K562 (cell line): Measurements from ENCODE around the gene CHAF1A. TPM values are rescaled to one million over a fixed set of nuclear protein-coding genes. Genes with fewer than 3 reads are reported as not detected.
A peak's percentile ranks its signal among the peaks of the same experiment; 100 is the strongest.

Source experiments
- ATAC-seq: fragments of 200-7000 bp; cut with Tn5 transposase; 3 replicates; pipeline ENCODE4 v1.9.1; 2020; ENCODE audit warnings: moderate library complexity
- BruUV-seq: library from RNA; stranded (reverse); fragments of 400-500 nt; replicated peaks from 2 replicates; lab custom pipeline; 2021; lab: Mats Ljungman, UMichigan
- CTCF ChIA-PET: fragments of 300-600 bp; formaldehyde crosslinking; extraction: SDS; loops from one replicate; lab custom pipeline; 2021; ENCODE audit warnings: low intra/inter-chr PET ratio; lab: Yijun Ruan, JAX
- POLR2A ChIA-PET: fragments of 300-600, 350-650 bp; sonication (Branson Sonifier 250); formaldehyde crosslinking; extraction: SDS; loops from one replicate; lab custom pipeline; 2021; ENCODE audit warnings: antibody characterized with exemption, inconsistent platforms; lab: Yijun Ruan, JAX
- DNase-seq, 4 experiments: peaks; one replicate each; pipeline versions ENCODE4 v3.0.0 to v3.0.0-alpha.2; 2011 to 2018; ENCODE audit warnings: low spot score in 3 of 4, mixed read lengths in 3 of 4; ENCODE audit errors: extremely low read depth in 1 of 4
- FAIRE-seq: peaks from 2 replicates; lab custom pipeline; 2011; peaks lifted over from hg19 to GRCh38; lab: Jason Lieb, UNC
- H2AFZ ChIP-seq: 2 replicates; pipeline ENCODE4 v1.6.0; 2011; ENCODE audit warnings: low read depth, low read length, control low read depth, inconsistent platforms
- H3K27ac ChIP-seq: fragments of 200-600 bp; 3 replicates; pipeline ENCODE4 v1.8.0; 2011; ENCODE audit warnings: low read depth, mild to moderate bottlenecking, control low read depth, inconsistent platforms, low read length, moderate library complexity, mixed read lengths; ENCODE audit errors: extremely low read depth
- H3K27me3 ChIP-seq, 2 experiments: fragments of 300-600 bp in 1 of 2; 2 replicates in 1 of 2; 3 replicates in 1 of 2; pipeline versions ENCODE4 v1.6.0 to v1.8.0; 2011; ENCODE audit warnings: inconsistent platforms in 2 of 2, low read length in 2 of 2, mild to moderate bottlenecking in 1 of 2, mixed read lengths in 1 of 2, moderate library complexity in 1 of 2; ENCODE audit not compliant: control insufficient read depth in 2 of 2, insufficient read depth in 2 of 2
- H3K36me3 ChIP-seq: fragments of 300-600 bp; 3 replicates; pipeline ENCODE4 v1.8.0; 2011; ENCODE audit warnings: mild to moderate bottlenecking, low read length, inconsistent platforms; ENCODE audit not compliant: control insufficient read depth, insufficient read depth
- H3K4me1 ChIP-seq, 2 experiments: fragments of 200-600 bp in 1 of 2; replicated peaks in 1 of 2; 2 replicates in 1 of 2; 3 replicates in 1 of 2; pipeline versions ENCODE4 v1.5.1 to v1.8.0; 2011; ENCODE audit warnings: inconsistent platforms in 2 of 2, low read length in 2 of 2, mild to moderate bottlenecking in 1 of 2, mixed read lengths in 1 of 2, moderate library complexity in 1 of 2; ENCODE audit not compliant: control insufficient read depth in 2 of 2, insufficient read depth in 2 of 2
- H3K4me2 ChIP-seq: 2 replicates; pipeline ENCODE4 v1.6.1; 2011; ENCODE audit warnings: low read length, control low read depth, inconsistent platforms, mixed read lengths; ENCODE audit not compliant: insufficient read depth
- H3K4me3 ChIP-seq: fragments of 200-600 bp; sonication (generic), shearing (Covaris generic); 2 replicates; pipeline ENCODE4 v1.5.1; 2016; ENCODE audit warnings: control low read depth, inconsistent platforms
- H3K79me2 ChIP-seq: fragments of 200-600 bp; 3 replicates; pipeline ENCODE4 v1.8.0; 2011; ENCODE audit warnings: low read length, inconsistent platforms; ENCODE audit not compliant: control insufficient read depth, insufficient read depth
- H3K9ac ChIP-seq, 2 experiments: 2 replicates each; pipeline versions ENCODE4 v1.6.0 to v1.6.1; 2011; ENCODE audit warnings: low read depth in 2 of 2, low read length in 2 of 2, control low read depth in 1 of 2, inconsistent platforms in 1 of 2, mild to moderate bottlenecking in 1 of 2, mixed read lengths in 1 of 2; ENCODE audit not compliant: insufficient read depth in 1 of 2
- H3K9me1 ChIP-seq: one replicate; pipeline ENCODE4 v1.6.0; 2011; ENCODE audit warnings: inconsistent platforms, mild to moderate bottlenecking, low read length, moderate library complexity; ENCODE audit not compliant: control insufficient read depth, insufficient read depth
- H3K9me3 ChIP-seq: replicated peaks from 2 replicates; pipeline ENCODE4 v1.5.1; 2011; ENCODE audit warnings: low read depth, low read length, inconsistent platforms; ENCODE audit not compliant: control insufficient read depth, insufficient read depth
- H4K20me1 ChIP-seq: replicated peaks from 2 replicates; pipeline ENCODE4 v1.6.1; 2011; ENCODE audit warnings: low read length, inconsistent platforms, mixed read lengths; ENCODE audit not compliant: control insufficient read depth, insufficient read depth
- CAMTA2 ChIP-seq: fragments of 250-450 bp; sonication (Bioruptor Pico); conservative IDR thresholded peaks from 2 replicates; pipeline ENCODE4 v1.5.1; 2022
- HDAC3 ChIP-seq: fragments of 450-650 bp; IDR thresholded peaks from 2 replicates; pipeline ENCODE4 v1.6.1; 2018; ENCODE audit warnings: borderline replicate concordance, mild to moderate bottlenecking, moderate library complexity; ENCODE audit not compliant: partially characterized antibody
- NUFIP1 ChIP-seq: fragments of 450-650 bp; IDR thresholded peaks from 2 replicates; pipeline ENCODE4 v1.6.1; 2018; ENCODE audit not compliant: partially characterized antibody
- SREBF2 ChIP-seq: sonication (generic); formaldehyde crosslinking; IDR thresholded peaks from 2 replicates; pipeline ENCODE4 v1.4.0; 2020; ENCODE audit warnings: mild to moderate bottlenecking, missing genetic modification reagents
- SUPT5H ChIP-seq: fragments of 450-650 bp; IDR thresholded peaks from 2 replicates; pipeline ENCODE4 v1.6.1; 2016
- ZFP30 ChIP-seq: fragments of 250-450 bp; sonication (Bioruptor Pico); IDR thresholded peaks from 2 replicates; pipeline ENCODE4 v1.8.0; 2022; ENCODE audit warnings: moderate library complexity, mild to moderate bottlenecking, inconsistent platforms, borderline replicate concordance
- ZNF586 ChIP-seq: fragments of 450-650 bp; formaldehyde crosslinking; conservative IDR thresholded peaks from 2 replicates; pipeline ENCODE4 v1.4.0; 2020; ENCODE audit warnings: mild to moderate bottlenecking, moderate library complexity
- ZNF644 ChIP-seq: fragments of 200-800 bp; sonication (Bioruptor generic); IDR thresholded peaks from 2 replicates; pipeline ENCODE4 v1.6.1; 2016; ENCODE audit warnings: low read depth, missing genetic modification characterization, missing compliant biosample characterization
- WGBS: fragments of 100-300 bp; shearing (Covaris generic); methylation state at CpG from one replicate; pipeline ENCODE4 v1.1.6; 2016; ENCODE audit warnings: low coverage, mixed read lengths; ENCODE audit not compliant: insufficient coverage; ENCODE audit errors: missing lambda C conversion rate; 5-methylcytosine and 5-hydroxymethylcytosine counted together
- in situ Hi-C: fragments of 300-500 bp; cut with MboI; formaldehyde crosslinking; loops from 4 replicates; pipeline ENCODE4 v1.15.0; 2018; ENCODE audit warnings: inconsistent platforms, mixed read lengths
- intact Hi-C: fragments of 100-400 bp; cut with micrococcal nuclease; formaldehyde crosslinking; loops from 2 replicates; pipeline ENCODE4 v1.14.2; 2022
- polyA plus RNA-seq, 8 experiments: library from polyadenylated mRNA; depleted of rRNA in 4 of 8; stranded (reverse) in 5 of 8; unstranded in 3 of 8; fragments of >200 nt; fragmentation: Nextera tagmentation in 2 of 8; fragmentation: Illumina TruSeq in 1 of 8; extraction: Ambion mirVana in 2 of 8; extraction: Trizol in 1 of 8; gene quantifications; 2 replicates each; pipeline versions ENCODE4 v1.2.1 to v1.2.3, GENCODE V29; 2011 to 2014; ENCODE audit warnings: inconsistent platforms in 1 of 8, missing spikeins in 1 of 8
- total RNA-seq, 7 experiments: library from RNA; depleted of rRNA in 6 of 7; stranded (reverse); fragments of >200 nt in 6 of 7; fragmentation: Illumina TruSeq in 2 of 7; extraction: Trizol in 2 of 7; gene quantifications; 2 replicates each; pipeline versions ENCODE4 v1.2.1 to v1.2.3, GENCODE V29; 2011 to 2021; ENCODE audit warnings: low replicate concordance in 1 of 7
- TF ChIP-seq, protein P1 (sequence below), 3 experiments: fragments of 200-800 bp in 1 of 3; sonication (Bioruptor generic) in 1 of 3; sonication (generic) in 1 of 3; formaldehyde crosslinking in 1 of 3; IDR thresholded peaks; 2 replicates each; pipeline versions ENCODE4 v1.6.1 to v1.8.0; 2016 to 2022; ENCODE audit warnings: mild to moderate bottlenecking in 2 of 3, missing compliant biosample characterization in 2 of 3, missing genetic modification characterization in 2 of 3, missing genetic modification reagents in 1 of 3
- TF ChIP-seq, protein P2 (sequence below): fragments of 200-800 bp; sonication (Bioruptor generic); IDR thresholded peaks from 2 replicates; pipeline ENCODE4 v1.6.1; 2017; ENCODE audit warnings: missing genetic modification characterization, missing compliant biosample characterization
- TF ChIP-seq, protein P3 (sequence below): fragments of 250-450 bp; sonication (Bioruptor Pico); IDR thresholded peaks from 2 replicates; pipeline ENCODE4 v1.8.0; 2021; ENCODE audit warnings: mild to moderate bottlenecking, moderate library complexity

Gene CHAF1A
- total and polyA plus RNA-seq, 9 of the 15 experiments (the other 6 are each of a cell fraction or from before 2014, with no cell fraction given), result 1.6 to 86.9 (median 45.2) TPM

GRCh38 chr19:4414800-4415321 lies 12.4 kb downstream of the CHAF1A start (continued):
- TF ChIP-seq ZNF586 (CRISPR knock-in tag) (no peak), SUPT5H (no peak), HDAC3 (no peak), ZFP30 (no peak), CAMTA2 (CRISPR knock-in tag) (no peak), SREBF2 (CRISPR knock-in tag) (no peak)

GRCh38 chr19:4415352-4415751 lies 12.9 kb downstream of the CHAF1A start:
- no peak overlapping the region for H3K27ac ChIP-seq
- in situ Hi-C loops, result no loop called here
- H2AFZ ChIP-seq, result no peak overlapping the region
- POLR2A ChIA-PET, result interaction anchor here (0.7 to 4.7 kb wide), 10 partner anchors 8 to 143 kb away, joined by 3 to 28 read pairs (median 4); partner anchors contain the start of gene CHAF1A
- TF ChIP-seq NUFIP1 (no peak), ZNF644 (tag) (no peak)
- TF ChIP-seq, protein P1, sequence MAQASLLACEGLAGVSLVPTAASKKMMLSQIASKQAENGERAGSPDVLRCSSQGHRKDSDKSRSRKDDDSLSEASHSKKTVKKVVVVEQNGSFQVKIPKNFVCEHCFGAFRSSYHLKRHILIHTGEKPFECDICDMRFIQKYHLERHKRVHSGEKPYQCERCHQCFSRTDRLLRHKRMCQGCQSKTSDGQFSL (CRISPR knock-in tag; IDR thresholded peaks at IDR 0.05), result no peak
- TF ChIP-seq, protein P1 (tag; IDR thresholded peaks at IDR 0.05), result no peak
- TF ChIP-seq, protein P2, sequence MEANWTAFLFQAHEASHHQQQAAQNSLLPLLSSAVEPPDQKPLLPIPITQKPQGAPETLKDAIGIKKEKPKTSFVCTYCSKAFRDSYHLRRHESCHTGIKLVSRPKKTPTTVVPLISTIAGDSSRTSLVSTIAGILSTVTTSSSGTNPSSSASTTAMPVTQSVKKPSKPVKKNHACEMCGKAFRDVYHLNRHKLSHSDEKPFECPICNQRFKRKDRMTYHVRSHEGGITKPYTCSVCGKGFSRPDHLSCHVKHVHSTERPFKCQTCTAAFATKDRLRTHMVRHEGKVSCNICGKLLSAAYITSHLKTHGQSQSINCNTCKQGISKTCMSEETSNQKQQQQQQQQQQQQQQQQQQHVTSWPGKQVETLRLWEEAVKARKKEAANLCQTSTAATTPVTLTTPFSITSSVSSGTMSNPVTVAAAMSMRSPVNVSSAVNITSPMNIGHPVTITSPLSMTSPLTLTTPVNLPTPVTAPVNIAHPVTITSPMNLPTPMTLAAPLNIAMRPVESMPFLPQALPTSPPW (CRISPR knock-in tag), result peak; percentile 49; the same call in 1 of the 2 replicates
- TF ChIP-seq, protein P3, sequence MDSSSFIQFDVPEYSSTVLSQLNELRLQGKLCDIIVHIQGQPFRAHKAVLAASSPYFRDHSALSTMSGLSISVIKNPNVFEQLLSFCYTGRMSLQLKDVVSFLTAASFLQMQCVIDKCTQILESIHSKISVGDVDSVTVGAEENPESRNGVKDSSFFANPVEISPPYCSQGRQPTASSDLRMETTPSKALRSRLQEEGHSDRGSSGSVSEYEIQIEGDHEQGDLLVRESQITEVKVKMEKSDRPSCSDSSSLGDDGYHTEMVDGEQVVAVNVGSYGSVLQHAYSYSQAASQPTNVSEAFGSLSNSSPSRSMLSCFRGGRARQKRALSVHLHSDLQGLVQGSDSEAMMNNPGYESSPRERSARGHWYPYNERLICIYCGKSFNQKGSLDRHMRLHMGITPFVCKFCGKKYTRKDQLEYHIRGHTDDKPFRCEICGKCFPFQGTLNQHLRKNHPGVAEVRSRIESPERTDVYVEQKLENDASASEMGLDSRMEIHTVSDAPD (CRISPR knock-in tag), result no peak
- H3K4me3 ChIP-seq, result no peak overlapping the region
- no peaks in the 10 kb centered on the region for H3K9me1 ChIP-seq
- ATAC-seq, result no peak
- H3K4me2 ChIP-seq, result no peak overlapping the region
- intact Hi-C loops, result no loop called here
- H3K9ac ChIP-seq, result peak overlapping the region in 1 of 2 experiments; percentile 79; a peak in 2 of 4 replicates
- H3K27me3 ChIP-seq, result no peaks in the 10 kb centered on the region
- DNase-seq, result no peak
- WGBS, result 93% methylated on average over 10 of the region's 10 CpGs
- CTCF ChIA-PET, result no interaction called here
- peaks cover 27% of the 10 kb centered on the region for H4K20me1 ChIP-seq
- H3K36me3 ChIP-seq, result peaks cover 92% of the 10 kb centered on the region
- H3K9me3 ChIP-seq, result no peaks in the 10 kb centered on the region
- peaks cover 4 to 19% of the 10 kb centered on the region in 2 experiments; a peak in 4 of 5 replicates for H3K4me1 ChIP-seq
- no peak for FAIRE-seq
- no TSS peak for BruUV-seq
- H3K79me2 ChIP-seq, result peaks cover 78% of the 10 kb centered on the region
